Fibroblast of skin of back (primary cell): ENCODE measurements around the gene INTS4. TPM values are rescaled to one million over a fixed set of nuclear protein-coding genes. Genes with fewer than 3 reads are reported as not detected.
"Not testable (repeated sequence)": the region's sequence is repeated elsewhere in the genome, so short reads cannot be mapped to it uniquely, and the experiment has no call there.

Source experiments
- DNase-seq: peaks from one replicate; pipeline ENCODE4 v3.0.0-alpha.2; 2013
- polyA plus RNA-seq, 2 experiments: library from polyadenylated mRNA; unstranded; fragments of 120-200 nt; gene quantifications; one replicate each; pipeline ENCODE4 v1.2.1, GENCODE V29; 2013; ENCODE audit not compliant: insufficient read length in 2 of 2

INTS4 gene, protein sequence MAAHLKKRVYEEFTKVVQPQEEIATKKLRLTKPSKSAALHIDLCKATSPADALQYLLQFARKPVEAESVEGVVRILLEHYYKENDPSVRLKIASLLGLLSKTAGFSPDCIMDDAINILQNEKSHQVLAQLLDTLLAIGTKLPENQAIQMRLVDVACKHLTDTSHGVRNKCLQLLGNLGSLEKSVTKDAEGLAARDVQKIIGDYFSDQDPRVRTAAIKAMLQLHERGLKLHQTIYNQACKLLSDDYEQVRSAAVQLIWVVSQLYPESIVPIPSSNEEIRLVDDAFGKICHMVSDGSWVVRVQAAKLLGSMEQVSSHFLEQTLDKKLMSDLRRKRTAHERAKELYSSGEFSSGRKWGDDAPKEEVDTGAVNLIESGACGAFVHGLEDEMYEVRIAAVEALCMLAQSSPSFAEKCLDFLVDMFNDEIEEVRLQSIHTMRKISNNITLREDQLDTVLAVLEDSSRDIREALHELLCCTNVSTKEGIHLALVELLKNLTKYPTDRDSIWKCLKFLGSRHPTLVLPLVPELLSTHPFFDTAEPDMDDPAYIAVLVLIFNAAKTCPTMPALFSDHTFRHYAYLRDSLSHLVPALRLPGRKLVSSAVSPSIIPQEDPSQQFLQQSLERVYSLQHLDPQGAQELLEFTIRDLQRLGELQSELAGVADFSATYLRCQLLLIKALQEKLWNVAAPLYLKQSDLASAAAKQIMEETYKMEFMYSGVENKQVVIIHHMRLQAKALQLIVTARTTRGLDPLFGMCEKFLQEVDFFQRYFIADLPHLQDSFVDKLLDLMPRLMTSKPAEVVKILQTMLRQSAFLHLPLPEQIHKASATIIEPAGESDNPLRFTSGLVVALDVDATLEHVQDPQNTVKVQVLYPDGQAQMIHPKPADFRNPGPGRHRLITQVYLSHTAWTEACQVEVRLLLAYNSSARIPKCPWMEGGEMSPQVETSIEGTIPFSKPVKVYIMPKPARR
- 21.1 TPM for polyA plus RNA-seq (2013, experiment 1 of 2; ENCODE audit: insufficient read length)
- polyA plus RNA-seq (2013, experiment 2 of 2; ENCODE audit: insufficient read length): 17.1 TPM

- DNase-seq: peak; percentile 100
Measured at GRCh38 chr11:77994434-77995362, at the start of gene INTS4. INTS4 (minus strand) TSS chr11:77994668; CDS start chr11:77994643, 25 bp downstream.

GRCh38 chr11:78041843-78042440 lies 47.5 kb upstream of the INTS4 start:
- no peak for DNase-seq

DNA sequence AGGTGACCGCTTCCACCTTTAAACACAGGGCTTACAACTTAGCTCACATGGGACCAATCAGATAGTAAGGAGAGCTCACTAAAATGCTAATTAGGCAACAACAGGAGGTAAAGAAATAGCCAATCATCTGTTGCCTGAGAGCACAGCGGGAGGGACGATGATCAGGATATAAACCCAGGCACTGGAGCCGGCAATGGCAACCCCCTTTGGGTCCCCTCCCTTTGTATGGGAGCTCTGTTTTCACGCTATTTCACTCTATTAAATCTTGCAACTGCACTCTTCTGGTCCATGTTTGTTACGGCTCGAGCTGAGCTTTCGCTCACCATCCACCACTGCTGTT lies 46.9 kb upstream of the INTS4 start:
- not testable (repeated sequence) for DNase-seq

DNA sequence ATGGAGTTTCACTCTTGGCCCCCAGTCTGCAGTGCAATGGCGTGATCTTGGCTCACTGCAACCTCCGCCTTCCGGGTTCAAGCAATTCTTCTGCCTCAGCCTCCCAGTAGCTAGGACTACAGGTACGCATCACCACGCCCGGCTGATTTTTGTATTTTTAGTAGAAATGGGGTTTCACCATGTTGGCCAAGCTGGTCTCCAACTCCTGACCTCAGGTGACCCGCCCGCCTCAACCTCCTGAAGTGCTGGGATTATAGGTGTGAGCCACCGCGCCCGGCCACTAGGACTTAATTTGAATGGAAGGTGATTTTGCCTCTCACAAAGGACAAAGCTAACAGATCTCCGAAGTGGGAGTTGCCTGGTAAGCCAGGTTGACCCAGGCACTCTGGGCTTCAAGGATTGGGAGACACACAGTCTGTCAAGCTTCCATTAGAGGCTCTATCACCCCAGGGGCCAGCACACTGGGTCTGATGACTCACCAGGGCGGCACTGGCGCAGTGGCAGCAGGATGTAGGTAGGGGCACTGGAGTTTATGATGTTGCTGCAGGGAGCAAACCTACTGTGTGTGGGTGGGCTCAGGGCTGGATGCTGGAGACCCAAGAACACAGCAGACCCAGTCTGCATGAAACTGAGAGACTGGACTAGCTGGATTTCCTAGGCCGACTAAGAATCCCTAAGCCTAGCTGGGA lies 46.4 kb upstream of the INTS4 start:
- DNase-seq: no peak

GRCh38 chr11:78039919-78040671 lies 45.6 kb upstream of the INTS4 start:
- peak; percentile 93 for DNase-seq

- DNase-seq: no peak
Measured at GRCh38 chr11:78039391-78039918, 45.0 kb upstream of the INTS4 start.

DNA sequence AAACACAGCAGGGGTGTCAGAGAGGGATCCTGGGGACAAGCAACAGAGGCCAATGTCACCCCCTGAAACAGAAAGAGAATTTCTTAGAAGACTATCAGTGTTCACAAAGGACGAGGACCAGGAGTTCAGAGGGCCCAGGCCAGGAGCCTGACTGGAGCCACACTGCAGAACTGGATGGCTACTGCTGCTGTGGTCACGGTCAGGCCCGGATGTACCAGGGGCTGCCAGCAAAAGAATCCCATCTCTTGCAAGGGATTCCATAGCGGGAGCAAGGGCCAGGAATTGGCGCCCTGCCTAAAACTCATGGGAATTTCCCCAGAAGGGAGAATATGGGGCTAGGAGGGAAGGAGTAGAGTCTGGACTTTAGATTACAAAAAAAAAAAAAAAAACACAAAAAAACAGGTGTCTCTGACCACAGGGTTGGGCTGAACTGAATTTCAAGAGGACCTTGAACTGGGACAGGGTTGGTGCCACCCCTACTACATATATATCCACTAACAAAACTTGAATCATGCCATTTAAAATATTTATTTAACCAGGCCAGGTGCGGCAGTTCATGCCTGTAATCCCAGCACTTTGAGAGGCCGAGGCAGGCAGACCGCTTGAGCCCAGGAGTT lies 44.3 kb upstream of the INTS4 start:
- DNase-seq: no peak

DNA sequence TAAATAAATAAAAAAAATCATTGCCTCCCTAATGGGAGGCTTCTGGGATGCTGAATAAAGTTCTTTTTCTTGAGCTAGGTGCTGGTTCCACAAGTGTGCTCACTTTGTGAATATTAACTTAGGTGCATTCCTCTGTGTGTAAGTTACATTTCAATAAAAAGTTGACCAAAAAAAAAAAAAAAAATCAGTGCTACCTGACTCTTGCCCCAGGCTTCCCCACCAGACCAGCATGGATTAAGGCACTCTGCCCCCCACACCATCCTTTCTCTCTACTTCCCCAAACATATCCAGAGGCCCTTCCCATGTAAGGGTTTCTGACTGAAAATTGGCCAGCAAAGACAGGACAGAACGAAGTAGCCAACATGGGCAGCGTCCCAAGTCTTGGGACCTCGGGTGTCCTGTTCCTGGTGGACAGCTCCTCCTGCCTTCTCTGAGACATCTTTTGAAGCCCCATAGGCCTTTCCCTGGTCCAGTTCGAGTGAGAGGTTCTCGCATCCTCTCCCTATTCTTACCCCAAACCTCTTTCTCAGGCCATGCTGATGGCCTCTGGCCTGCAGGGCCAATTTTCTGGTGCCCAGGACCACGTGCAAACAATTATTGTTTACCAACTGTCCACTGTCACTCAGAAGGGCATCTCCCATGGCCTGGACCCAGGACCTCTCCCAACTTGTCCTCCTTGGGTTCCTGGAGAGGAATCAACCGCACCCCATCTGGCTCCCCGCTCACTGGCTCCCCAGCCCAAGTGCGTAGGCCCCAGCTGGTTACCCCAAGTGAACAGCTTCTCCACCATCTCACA lies 43.6 kb upstream of the INTS4 start:
- no peak for DNase-seq

GRCh38 chr11:78037056-78037455 lies 42.6 kb upstream of the INTS4 start:
- DNase-seq: no peak

DNA sequence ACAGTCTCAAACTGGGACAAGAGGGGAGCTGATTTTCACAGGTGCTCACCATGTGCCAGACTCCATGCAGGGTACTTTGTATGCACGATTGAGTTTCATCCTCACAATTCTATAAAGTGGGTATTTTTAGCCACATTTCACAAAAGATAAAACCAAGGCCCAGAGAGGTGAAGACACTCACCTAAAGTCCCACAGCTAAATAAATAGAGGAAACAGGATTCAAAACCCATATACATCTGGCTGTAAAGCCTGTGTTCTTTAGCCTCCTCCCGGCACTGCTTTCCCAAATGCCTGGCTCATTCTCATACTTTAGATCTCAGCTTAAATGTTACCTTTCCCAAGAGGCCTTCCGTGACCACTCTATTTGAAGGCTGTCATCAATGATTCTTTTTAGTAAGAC lies 41.8 kb upstream of the INTS4 start:
- DNase-seq: no peak

GRCh38 chr11:78034623-78035022 lies 40.2 kb upstream of the INTS4 start:
- no peak for DNase-seq

- no peak for DNase-seq
Measured at GRCh38 chr11:78033040-78033439, 38.6 kb upstream of the INTS4 start.

GRCh38 chr11:78032090-78032489 lies 37.6 kb upstream of the INTS4 start:
- no peak for DNase-seq

DNA sequence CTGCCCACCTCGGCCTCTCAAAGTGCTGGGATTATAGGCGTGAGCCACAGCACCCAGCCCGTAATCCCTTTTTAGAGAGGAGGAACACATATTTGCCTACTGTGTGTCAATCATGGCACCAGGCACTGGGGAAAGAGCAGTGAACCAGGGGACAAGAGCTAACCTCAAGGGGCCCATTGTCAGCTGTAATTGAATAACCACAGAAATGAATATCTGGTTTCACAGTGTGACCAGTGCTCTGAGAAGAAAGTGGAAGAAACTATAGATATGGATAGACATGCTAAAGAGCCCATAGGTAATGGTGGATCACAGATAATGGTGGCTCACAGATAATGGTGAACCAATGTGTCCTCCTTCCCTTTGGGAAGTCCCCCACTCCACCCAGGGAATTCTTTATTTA lies 37.2 kb upstream of the INTS4 start:
- DNase-seq: no peak

DNA sequence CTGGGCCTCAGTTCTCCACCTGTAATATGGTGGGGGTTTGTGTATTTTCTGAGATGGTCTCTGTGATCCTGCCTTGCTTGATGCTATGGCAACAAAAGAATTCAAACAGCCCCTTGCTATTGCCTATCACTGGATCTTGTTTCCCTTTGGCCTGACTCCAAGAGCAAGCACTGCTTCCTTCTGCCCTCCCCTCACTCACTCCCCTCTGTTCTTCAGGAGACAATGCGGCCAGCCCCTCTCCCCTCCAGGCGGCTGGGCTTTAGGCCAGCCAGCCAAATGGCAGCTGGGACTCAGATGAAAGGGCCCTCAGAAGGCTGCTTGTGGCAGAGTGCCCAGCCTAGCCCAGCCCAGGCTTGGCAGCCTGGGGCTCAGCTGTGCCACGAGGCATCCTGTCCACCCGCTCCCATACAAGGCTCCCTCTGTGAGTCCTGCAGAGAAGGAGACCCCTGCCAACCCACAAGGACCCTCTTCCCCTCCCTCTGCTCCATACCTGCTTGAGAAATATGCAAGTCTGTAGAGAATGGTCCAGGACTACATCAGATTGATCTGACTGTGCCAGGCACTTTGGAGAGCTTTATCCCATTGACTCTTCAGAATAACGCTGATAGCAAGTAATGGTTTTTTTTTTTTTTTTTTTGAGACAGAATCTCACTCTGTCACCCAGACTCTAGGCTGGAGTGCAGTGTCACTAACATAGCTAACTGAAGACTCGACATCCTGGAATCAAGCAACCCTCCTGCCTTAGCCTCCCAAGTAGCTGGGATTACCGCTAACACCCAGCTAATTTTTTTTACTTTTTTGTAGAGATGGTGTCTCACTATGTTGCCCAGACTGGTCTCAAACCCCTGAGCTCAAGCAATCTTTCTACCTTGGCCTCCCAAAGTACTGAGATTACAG lies 36.2 kb upstream of the INTS4 start:
- no peak for DNase-seq

DNA sequence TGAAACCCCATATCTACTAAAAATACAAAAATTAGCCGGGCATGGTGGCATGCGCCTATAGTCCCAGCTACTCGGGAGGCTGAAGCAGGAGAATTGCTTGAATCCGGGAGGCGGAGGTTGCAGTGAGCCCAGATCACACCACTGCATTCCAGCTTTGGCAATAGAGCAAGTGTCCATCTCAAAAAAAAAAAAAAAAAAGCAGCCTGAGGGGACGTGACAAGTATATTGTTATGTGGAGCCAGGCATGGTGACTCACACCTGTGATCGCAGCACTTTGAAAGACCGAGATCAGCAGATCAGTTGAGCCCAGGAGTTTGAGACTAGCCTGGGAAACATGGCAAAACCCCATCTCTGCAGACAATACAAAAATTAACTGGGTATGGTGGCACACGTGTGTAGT lies 34.0 kb upstream of the INTS4 start:
- DNase-seq: not testable (repeated sequence)

- DNase-seq: no peak
Measured at GRCh38 chr11:78027759-78028158, 33.3 kb upstream of the INTS4 start.

DNA sequence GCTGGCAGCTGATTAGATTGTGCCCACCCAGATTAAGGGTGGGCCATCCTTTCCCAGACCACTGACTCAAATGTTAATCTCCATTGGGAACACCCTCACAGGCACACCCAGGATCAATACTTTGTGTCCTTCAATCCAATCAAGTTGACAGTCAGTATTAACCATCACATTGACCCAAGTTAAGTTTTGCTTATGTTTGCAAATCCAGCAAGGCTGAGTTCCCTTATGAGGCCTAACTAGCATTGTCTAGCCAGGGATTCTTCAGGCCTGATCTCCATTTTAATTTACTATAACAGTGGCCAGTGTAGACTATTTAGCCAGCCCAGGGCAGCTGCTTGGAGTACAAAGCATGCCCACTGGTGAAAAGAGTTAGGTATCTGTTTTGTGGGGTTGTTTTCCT lies 30.9 kb upstream of the INTS4 start:
- DNase-seq: no peak
